ENCODE data around the gene CCDC200.

CCDC200 gene

GRCh38 chr17:43224146-43224705 is 4.2 kb downstream of the CCDC200 start:
- no peak overlapping the region for H3K4me3 ChIP-seq (ENCODE audit: low read depth, low read length)
- TF ChIP-seq CTCF (IDR thresholded peaks at IDR 0.05; ENCODE audit: borderline replicate concordance, insufficient read depth, low read depth, low read length): no peak

- H3K4me3 ChIP-seq (ENCODE audit: low read depth, low read length): no peak overlapping the region
- TF ChIP-seq CTCF (IDR thresholded peaks at IDR 0.05; ENCODE audit: borderline replicate concordance, insufficient read depth, low read depth, low read length): no peak
Measured at GRCh38 chr17:43220511-43221125, 7.8 kb downstream of the CCDC200 start.

GRCh38 chr17:43219746-43220380 is 8.6 kb downstream of the CCDC200 start:
- no peak overlapping the region for H3K4me3 ChIP-seq (ENCODE audit: low read depth, low read length)
- no peak for TF ChIP-seq CTCF (IDR thresholded peaks at IDR 0.05; ENCODE audit: borderline replicate concordance, insufficient read depth, low read depth, low read length)

- TF ChIP-seq CTCF (IDR thresholded peaks at IDR 0.05; ENCODE audit: borderline replicate concordance, insufficient read depth, low read depth, low read length): no peak
Measured at GRCh38 chr17:43219001-43219400, 9.4 kb downstream of the CCDC200 start.

GRCh38 chr17:43217614-43218087 is 10.8 kb downstream of the CCDC200 start:
- no peak for TF ChIP-seq CTCF (IDR thresholded peaks at IDR 0.05; ENCODE audit: borderline replicate concordance, insufficient read depth, low read depth, low read length)
- H3K4me3 ChIP-seq (ENCODE audit: low read depth, low read length): no peak overlapping the region

More at GRCh38 chr17:43219001-43219400, 9.4 kb downstream of the CCDC200 start:
- H3K4me3 ChIP-seq (ENCODE audit: low read depth, low read length): no peak overlapping the region

- no peak overlapping the region for H3K4me3 ChIP-seq (ENCODE audit: low read depth, low read length)
- TF ChIP-seq CTCF (IDR thresholded peaks at IDR 0.05; ENCODE audit: borderline replicate concordance, insufficient read depth, low read depth, low read length): no peak
Measured at GRCh38 chr17:43216762-43217613, 11.4 kb downstream of the CCDC200 start.
